ENCODE data around the gene AKAP6.
"Not testable (repeated sequence)": the region's sequence is repeated elsewhere in the genome, so short reads cannot be mapped to it uniquely, and the experiment has no call there.

AKAP6 gene

GRCh38 chr14:32542507-32542906 is 213.4 kb downstream of the AKAP6 start:
- DNase-seq (ENCODE audit: low read depth): no peak

GRCh38 chr14:32545095-32545494 is 216.0 kb downstream of the AKAP6 start:
- DNase-seq (ENCODE audit: low read depth): no peak

DNA sequence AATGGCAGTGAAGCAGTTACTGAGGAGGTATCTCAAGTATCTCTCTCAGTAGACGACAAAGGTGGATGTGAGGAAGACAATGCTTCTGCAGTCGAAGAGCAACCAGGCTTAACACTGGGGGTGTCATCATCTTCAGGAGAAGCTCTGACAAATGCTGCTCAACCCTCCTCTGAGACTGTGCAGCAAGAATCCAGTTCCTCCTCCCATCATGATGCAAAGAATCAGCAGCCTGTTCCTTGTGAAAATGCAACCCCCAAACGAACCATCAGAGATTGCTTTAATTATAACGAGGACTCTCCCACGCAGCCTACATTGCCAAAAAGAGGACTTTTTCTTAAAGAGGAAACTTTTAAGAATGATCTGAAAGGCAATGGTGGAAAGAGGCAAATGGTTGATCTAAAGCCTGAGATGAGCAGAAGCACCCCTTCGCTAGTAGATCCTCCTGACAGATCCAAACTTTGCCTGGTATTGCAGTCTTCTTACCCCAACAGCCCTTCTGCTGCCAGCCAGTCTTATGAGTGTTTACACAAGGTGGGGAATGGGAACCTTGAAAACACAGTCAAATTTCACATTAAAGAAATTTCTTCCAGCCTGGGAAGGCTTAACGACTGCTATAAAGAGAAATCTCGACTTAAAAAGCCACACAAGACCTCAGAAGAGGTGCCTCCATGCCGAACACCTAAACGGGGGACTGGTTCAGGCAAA is 216.6 kb downstream of the AKAP6 start:
- no peak for DNase-seq (ENCODE audit: low read depth)

DNA sequence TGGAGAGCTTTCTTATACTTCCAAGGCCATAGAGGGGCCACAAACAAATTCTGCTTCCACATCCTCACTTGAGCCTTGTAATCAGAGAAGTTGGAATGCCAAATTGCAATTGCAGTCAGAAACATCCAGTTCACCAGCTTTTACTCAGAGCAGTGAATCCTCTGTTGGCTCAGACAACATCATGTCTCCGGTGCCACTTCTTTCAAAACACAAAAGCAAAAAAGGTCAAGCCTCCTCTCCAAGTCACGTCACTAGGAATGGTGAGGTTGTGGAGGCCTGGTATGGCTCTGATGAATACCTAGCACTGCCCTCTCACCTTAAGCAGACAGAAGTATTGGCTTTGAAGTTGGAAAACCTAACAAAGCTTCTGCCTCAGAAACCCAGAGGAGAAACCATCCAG is 217.1 kb downstream of the AKAP6 start:
- DNase-seq (ENCODE audit: low read depth): no peak

DNA sequence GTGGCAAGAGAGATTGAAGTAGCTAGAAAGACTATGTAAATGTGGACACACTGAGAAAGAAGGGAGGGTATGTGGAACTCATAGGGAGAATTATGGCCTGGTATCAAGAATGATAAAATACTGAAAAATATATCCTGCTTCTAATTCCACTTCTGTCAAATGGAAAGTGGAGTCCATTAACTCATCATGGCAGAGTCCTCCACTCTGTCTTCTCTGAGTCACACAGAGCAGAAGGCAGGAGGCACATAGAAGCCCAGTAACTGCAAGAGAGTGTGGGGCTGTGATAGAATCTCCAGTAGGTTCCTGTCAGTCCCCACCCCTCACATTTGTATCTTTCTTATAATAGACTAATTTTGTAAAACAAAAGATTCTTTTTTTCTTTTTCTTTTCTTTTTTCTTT is 223.7 kb downstream of the AKAP6 start:
- no peak for DNase-seq (ENCODE audit: low read depth)

GRCh38 chr14:32559048-32559447 is 229.9 kb downstream of the AKAP6 start:
- no peak for DNase-seq (ENCODE audit: low read depth)

DNA sequence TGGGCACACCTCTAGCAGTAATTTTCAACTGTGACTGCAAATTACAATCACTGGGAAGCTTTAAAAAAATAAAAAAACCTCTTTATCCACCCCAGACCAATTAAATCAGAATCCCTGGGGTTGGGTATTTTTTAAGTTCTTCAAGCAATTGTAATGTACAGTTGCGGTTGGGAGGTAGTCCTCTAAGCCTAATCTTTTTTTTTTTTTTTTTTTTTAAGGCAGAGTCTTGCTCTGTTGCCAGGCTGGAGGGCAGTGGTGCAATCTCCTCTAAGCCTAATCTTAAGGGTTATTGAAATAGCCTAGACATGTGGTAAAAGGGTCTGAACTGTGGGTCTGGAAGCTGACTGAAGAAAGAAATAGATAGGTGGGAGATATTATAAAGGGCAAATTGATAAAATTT is 230.5 kb downstream of the AKAP6 start:
- no peak for DNase-seq (ENCODE audit: low read depth)

- peak; percentile 38 for DNase-seq (ENCODE audit: low read depth)
Observed at GRCh38 chr14:32560209-32560857, 231.2 kb downstream of the AKAP6 start.

DNA sequence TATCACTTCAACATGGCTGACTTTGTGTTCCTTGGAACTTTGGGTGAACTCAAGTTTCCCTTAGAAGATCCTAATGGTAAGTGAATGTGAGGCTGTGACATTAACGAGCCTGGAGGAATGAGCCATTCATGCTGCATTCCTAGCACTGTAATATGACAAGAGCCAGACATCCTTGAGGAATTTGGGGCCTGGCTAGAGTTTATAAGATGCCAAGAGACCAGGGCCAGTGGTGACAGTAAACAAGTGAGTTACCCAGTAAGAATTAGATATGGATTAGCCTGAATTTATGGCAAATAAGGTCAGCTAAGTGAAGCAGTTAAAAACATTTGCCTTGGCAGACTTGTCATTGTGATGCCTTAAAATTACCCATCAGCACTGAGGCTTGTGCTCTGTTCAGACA is 232.4 kb downstream of the AKAP6 start:
- DNase-seq (ENCODE audit: low read depth): peak; percentile 53

DNA sequence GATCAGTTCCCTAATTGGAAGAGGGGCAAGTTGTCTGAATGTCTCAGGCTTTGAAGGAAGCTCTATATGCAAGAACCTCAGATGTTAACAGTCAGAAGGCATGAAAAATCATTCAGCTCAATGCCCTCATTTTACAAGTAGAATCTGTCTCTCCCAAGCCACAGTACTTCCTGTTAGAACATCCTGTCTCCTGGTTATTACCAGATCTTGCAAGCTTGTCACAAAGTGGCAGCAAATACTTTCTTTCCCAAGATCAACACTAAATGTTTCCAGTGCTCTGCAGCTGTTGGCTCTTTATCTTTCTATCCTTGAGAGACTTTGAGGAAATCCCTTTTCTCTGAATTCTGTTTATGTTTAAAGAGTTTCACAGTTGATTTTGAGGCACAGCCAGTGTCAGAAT is 235.5 kb downstream of the AKAP6 start:
- no peak for DNase-seq (ENCODE audit: low read depth)

DNA sequence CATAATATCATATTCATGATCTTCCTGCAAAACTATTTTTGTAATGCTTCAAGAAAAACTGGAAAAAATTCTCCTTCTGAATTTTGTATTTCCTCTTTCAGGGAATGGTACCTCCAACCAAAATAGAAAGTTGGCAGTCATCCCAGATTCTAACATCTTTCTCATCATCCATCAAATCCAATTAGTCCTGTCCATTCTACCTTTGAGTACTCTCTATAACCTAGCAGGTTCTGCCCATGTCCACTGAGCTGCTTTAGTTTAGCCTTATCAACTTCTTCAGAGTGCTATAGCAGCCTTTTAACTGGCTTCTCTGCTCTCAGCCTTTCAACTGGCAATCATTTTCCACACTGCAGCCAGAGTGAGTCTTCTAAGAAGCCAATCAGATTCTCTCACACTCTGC is 236.2 kb downstream of the AKAP6 start:
- DNase-seq (ENCODE audit: low read depth): no peak

GRCh38 chr14:32567543-32568384 is 238.7 kb downstream of the AKAP6 start:
- DNase-seq (ENCODE audit: low read depth): no peak

DNA sequence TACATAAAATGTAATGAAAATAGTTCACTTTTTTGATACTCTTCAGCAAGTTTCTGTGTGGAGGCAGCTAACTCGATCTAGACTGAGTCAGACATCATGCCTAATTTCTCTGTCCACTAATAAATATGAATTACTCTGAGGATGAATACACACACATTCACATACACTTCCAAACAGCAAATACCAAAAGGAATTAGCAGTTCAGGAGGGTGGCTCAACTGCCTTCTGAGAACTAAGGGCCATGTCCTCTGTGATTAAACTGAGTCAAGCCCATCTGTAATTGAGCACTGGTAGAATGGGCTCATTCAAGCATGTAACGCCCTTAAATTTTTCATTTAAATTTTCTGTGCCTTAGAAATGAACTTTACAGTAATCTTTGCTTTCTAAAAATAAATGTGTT is 242.5 kb downstream of the AKAP6 start:
- DNase-seq (ENCODE audit: low read depth): no peak

DNA sequence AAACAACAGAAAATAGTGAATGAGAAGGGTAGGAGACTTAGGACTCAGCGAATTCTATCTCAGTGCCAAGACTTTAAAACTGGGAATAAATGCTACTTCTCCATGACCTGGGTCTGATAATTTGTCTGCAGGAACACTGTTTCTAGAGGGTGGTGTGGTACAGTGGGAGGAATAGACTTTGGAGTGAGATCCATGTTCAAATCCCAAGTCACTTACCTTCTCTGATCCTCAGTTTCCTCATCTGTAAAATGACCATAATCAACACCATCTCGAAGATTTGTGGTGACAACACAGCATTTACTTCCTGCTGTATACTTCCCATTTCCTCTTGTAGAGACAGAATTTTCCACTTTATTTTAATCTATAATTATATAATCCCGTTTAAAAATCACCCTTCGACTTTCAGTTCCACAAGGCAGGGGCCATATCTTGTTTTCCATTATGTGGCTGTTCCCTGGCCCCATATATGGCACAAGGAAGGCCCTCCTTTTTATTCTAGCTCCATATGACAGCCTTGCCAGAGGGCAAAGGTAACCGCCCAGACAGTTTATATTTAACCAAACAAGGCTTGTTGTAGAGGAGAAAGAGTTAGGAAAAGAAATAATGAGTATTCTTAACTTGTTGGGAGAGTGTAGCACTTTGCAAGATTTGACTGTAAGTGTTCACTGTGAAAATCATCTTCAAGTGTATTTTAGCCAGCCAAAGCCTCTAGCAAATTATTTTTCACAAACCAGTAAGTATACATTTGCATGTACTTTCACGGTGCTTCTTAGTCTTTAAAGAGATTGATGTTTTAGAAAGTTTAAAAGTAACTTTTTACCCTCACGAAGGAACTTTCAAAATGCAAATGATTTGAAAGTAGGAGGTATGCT is 243.1 kb downstream of the AKAP6 start:
- DNase-seq (ENCODE audit: low read depth): no peak

DNA sequence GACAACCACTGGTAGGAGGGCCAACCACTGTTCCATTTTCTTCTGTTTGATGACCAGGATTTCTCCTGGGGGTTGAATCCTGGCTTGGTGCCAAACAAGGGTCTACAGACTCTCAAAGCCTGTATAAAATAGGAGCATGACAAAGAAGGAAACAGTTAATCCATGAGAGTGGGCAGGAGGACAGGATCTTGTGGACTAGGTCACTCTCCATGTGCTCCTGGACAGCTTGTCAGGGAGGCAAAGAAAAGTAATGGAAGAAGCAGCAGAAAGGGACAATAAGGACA is 243.7 kb downstream of the AKAP6 start:
- no peak for DNase-seq (ENCODE audit: low read depth)

GRCh38 chr14:32574269-32574668 is 245.2 kb downstream of the AKAP6 start:
- no peak for DNase-seq (ENCODE audit: low read depth)

DNA sequence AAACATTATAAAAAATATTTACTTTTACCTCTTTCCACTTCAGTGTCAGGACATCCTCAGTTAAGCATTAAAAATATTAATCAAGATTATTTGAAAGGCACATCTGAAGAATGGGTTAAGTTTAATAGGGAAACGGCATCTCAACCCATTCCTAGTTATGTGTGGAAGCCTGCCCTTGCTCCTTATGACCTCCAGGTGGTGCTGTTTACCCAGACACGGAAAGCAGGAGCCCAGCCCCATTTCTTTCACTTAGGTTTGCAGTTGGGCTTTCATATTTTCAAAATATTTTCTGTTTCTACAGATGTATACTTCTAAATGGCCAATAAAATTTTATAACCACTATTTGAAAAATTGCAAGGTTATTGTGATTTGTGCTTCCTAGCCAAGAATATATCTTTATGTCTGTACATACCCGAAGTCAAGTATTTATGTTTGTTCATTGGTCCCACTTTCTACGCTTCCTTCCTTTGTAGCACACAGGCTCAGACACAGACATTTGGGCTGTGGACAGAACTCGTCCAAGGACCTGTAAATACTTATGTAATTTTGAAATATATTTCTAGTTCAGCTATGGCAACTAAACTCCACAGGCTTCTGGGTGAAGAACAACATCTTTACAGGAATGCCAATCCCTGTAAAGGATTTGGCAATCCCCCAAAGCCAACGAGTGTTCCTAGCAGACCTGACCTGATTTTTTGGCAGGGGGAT is 247.1 kb downstream of the AKAP6 start:
- DNase-seq (ENCODE audit: low read depth): no peak

- DNase-seq (ENCODE audit: low read depth): no peak
Observed at GRCh38 chr14:32576977-32577376, 247.9 kb downstream of the AKAP6 start.

DNA sequence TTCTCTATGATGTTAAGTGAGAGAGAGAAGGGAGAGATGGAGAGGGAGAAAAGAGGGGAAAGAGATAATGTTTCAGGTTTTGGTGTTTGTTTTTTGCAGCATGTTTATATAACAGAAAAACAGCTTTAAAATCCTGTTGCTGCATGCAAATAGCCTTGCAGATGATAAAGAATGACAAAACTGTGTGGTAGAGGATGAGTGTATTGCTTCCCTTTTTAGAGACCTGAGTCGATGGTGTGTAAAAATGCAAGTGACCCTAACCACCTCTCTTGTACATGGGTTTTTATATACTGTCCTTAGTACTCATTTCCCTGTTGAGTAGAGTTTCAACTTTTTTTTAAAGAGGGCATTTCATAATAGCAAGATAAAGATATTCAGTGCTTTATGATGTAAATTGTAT is 249.1 kb downstream of the AKAP6 start:
- DNase-seq (ENCODE audit: low read depth): no peak

DNA sequence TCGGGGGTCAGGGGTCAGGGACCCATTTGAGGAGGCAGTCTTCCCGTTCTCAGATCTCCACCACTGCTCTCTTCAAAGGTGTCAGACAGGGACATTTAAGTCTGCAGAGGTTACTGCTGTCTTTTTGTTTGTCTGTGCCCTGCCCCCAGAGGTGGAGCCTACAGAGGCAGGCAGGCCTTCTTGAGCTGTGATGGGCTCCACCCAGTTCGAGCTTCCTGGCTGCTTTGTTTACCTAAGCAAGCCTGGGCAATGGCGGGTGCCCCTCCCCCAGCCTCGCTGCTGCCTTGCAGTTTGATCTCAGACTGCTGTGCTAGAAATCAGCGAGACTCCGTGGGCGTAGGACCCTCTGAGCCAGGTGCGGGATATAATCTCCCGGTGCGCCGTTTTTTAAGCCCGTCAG is 254.3 kb downstream of the AKAP6 start:
- DNase-seq (ENCODE audit: low read depth): not testable (repeated sequence)

- no peak for DNase-seq (ENCODE audit: low read depth)
Observed at GRCh38 chr14:32584079-32584478, 255.0 kb downstream of the AKAP6 start.

DNA sequence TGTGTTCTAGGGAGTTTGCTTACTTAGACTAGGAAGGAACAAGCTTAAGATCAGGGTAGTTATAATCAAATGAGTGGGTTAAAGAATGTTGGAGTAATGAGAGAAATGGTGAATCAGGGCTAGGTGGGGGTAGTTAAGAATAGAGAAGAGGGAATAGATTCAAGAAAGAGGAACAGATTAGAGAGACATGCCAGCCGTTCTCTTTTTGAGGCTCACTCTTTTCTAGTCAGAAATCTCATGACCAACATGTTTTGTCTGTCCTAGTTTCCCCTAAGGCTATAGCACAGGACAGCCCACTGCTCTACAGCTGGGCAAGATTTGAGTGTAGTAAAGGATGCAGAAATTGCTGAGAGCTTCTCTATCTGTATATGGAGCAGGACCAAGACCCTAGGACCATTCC is 258.4 kb downstream of the AKAP6 start:
- DNase-seq (ENCODE audit: low read depth): no peak

Measured in HS-5 (cell line).